Chondrocyte (in vitro differentiated cells): ENCODE data around the gene TMEM139. TPM values are rescaled to one million over a fixed set of nuclear protein-coding genes. Genes with fewer than 3 reads are reported as not detected.
A peak's percentile ranks its signal among the peaks of the same experiment; 100 is the strongest.

Source experiments
- DNase-seq: peaks from one replicate; pipeline ENCODE4 v3.0.0; 2021; ENCODE audit warnings: mixed read lengths, low spot score
- H3K27ac Mint-ChIP-seq: one replicate; pipeline ENCODE4 v1.8.0; 2021; ENCODE audit warnings: mild to moderate bottlenecking, moderate library complexity, mixed read lengths; ENCODE audit not compliant: unreplicated experiment
- H3K27me3 Mint-ChIP-seq: 2 replicates; pipeline ENCODE4 v1.8.0; 2021; ENCODE audit warnings: low read depth, mixed read lengths
- H3K36me3 Mint-ChIP-seq: 2 replicates; pipeline ENCODE4 v1.8.0; 2021; ENCODE audit warnings: low read depth, mixed read lengths
- H3K4me1 Mint-ChIP-seq: 2 replicates; pipeline ENCODE4 v1.8.0; 2021; ENCODE audit warnings: low read depth, mild to moderate bottlenecking, mixed read lengths
- H3K4me3 Mint-ChIP-seq: one replicate; pipeline ENCODE4 v1.8.0; 2021; ENCODE audit warnings: mild to moderate bottlenecking, moderate library complexity, mixed read lengths; ENCODE audit not compliant: unreplicated experiment
- H3K9me3 Mint-ChIP-seq: 2 replicates; pipeline ENCODE4 v1.8.0; 2021; ENCODE audit warnings: low read depth, mixed read lengths
- CTCF ChIP-seq: fragments of 200-600 bp; sonication (generic); IDR thresholded peaks from 2 replicates; pipeline ENCODE4 v1.5.0; 2021; ENCODE audit warnings: antibody characterized with exemption, mild to moderate bottlenecking, moderate library complexity
- total RNA-seq: library from RNA; stranded (reverse); gene quantifications from 3 replicates; pipeline ENCODE4 v1.2.1, GENCODE V29; 2021

TMEM139 gene
- total RNA-seq, 1 donor from 2014 or later: not detected

GRCh38 chr7:143250199-143250598 is 34.6 kb upstream of the TMEM139 start:
- Mint-ChIP-seq H3K9me3 (peaks cover 16% of the 10 kb centered on the region), H3K27me3 (peaks cover 1% of the 10 kb centered on the region), H3K27ac (no peak overlapping the region), H3K4me3 (no peak overlapping the region), H3K36me3 (peaks cover 13% of the 10 kb centered on the region), H3K4me1 (no peaks in the 10 kb centered on the region)
- no peak for DNase-seq
- TF ChIP-seq CTCF: no peak

GRCh38 chr7:143250822-143251221 is 33.9 kb upstream of the TMEM139 start:
- no peak for TF ChIP-seq CTCF
- H3K27me3 Mint-ChIP-seq: peaks cover 1% of the 10 kb centered on the region
- DNase-seq: no peak
- no peaks in the 10 kb centered on the region for H3K4me1 Mint-ChIP-seq
- H3K9me3 Mint-ChIP-seq: peaks cover 16% of the 10 kb centered on the region
- H3K4me3 Mint-ChIP-seq: no peak overlapping the region
- H3K27ac Mint-ChIP-seq: no peak overlapping the region
- peaks cover 13% of the 10 kb centered on the region for H3K36me3 Mint-ChIP-seq

- H3K27me3 Mint-ChIP-seq: peaks cover under 1% of the 10 kb centered on the region
- no peak for TF ChIP-seq CTCF
- peaks cover 13% of the 10 kb centered on the region for H3K36me3 Mint-ChIP-seq
- no peak overlapping the region for H3K27ac Mint-ChIP-seq
- H3K4me3 Mint-ChIP-seq: no peak overlapping the region
- no peak for DNase-seq
- peaks cover 16% of the 10 kb centered on the region for H3K9me3 Mint-ChIP-seq
- H3K4me1 Mint-ChIP-seq: no peaks in the 10 kb centered on the region
Measured at GRCh38 chr7:143252006-143252405, 32.8 kb upstream of the TMEM139 start.

GRCh38 chr7:143255564-143255963 is 29.2 kb upstream of the TMEM139 start:
- Mint-ChIP-seq H3K4me1 (no peaks in the 10 kb centered on the region), H3K4me3 (no peak overlapping the region), H3K27ac (no peak overlapping the region), H3K27me3 (no peaks in the 10 kb centered on the region), H3K9me3 (peaks cover 16% of the 10 kb centered on the region), H3K36me3 (peaks cover 11% of the 10 kb centered on the region)
- no peak for TF ChIP-seq CTCF
- no peak for DNase-seq

- H3K4me1 Mint-ChIP-seq: no peaks in the 10 kb centered on the region
- DNase-seq: no peak
- no peak overlapping the region for H3K27ac Mint-ChIP-seq
Measured at GRCh38 chr7:143256325-143256724, 28.4 kb upstream of the TMEM139 start.

More at GRCh38 chr7:143256325-143256724, 28.4 kb upstream of the TMEM139 start:
- peaks cover 11% of the 10 kb centered on the region for H3K36me3 Mint-ChIP-seq
- peaks cover 16% of the 10 kb centered on the region for H3K9me3 Mint-ChIP-seq
- H3K27me3 Mint-ChIP-seq: no peaks in the 10 kb centered on the region
- H3K4me3 Mint-ChIP-seq: no peak overlapping the region
- TF ChIP-seq CTCF: peak; percentile 15
